ENCODE measurements around the gene C17orf100.
"Not testable (repeated sequence)": the region's sequence is repeated elsewhere in the genome, so short reads cannot be mapped to it uniquely, and the experiment has no call there.

The C17orf100 gene

GRCh38 chr17:6641247-6641863, 10.2 kb upstream of the C17orf100 start:
- DNase-seq (ENCODE audit: low read depth, low spot score) = no peak

- DNase-seq (ENCODE audit: low read depth, low spot score) = no peak
These were observed 9.0 kb upstream of the C17orf100 start for GRCh38 chr17:6642592-6642991.

GRCh38 chr17:6643451-6644125, 8.0 kb upstream of the C17orf100 start:
- DNase-seq (ENCODE audit: low read depth, low spot score) = no peak

GRCh38 chr17:6648181-6648580, 3.4 kb upstream of the C17orf100 start:
- no peak for DNase-seq (ENCODE audit: low read depth, low spot score)

- no peak for DNase-seq (ENCODE audit: low read depth, low spot score)
These were observed 424 bp downstream of the C17orf100 start for GRCh38 chr17:6651919-6652452.

- DNase-seq (ENCODE audit: low read depth, low spot score) = no peak
These were observed 3.5 kb downstream of the C17orf100 start for GRCh38 chr17:6654841-6655731.

GRCh38 chr17:6655732-6656361, 4.3 kb downstream of the C17orf100 start:
- DNase-seq (ENCODE audit: low read depth, low spot score) = not testable (repeated sequence)

GRCh38 chr17:6656797-6657632, 5.5 kb downstream of the C17orf100 start:
- not testable (repeated sequence) for DNase-seq (ENCODE audit: low read depth, low spot score)

- no peak for DNase-seq (ENCODE audit: low read depth, low spot score)
These were observed 6.2 kb downstream of the C17orf100 start for GRCh38 chr17:6657633-6658287.

GRCh38 chr17:6658411-6658810, 6.8 kb downstream of the C17orf100 start:
- not testable (repeated sequence) for DNase-seq (ENCODE audit: low read depth, low spot score)

GRCh38 chr17:6660101-6660500, 8.5 kb downstream of the C17orf100 start:
- DNase-seq (ENCODE audit: low read depth, low spot score) = no peak

- DNase-seq (ENCODE audit: low read depth, low spot score) = no peak
These were observed 9.4 kb downstream of the C17orf100 start for GRCh38 chr17:6660805-6661463.

GRCh38 chr17:6661464-6661848, 9.9 kb downstream of the C17orf100 start:
- DNase-seq (ENCODE audit: low read depth, low spot score) = no peak

- DNase-seq (ENCODE audit: low read depth, low spot score) = not testable (repeated sequence)
These were observed 11.6 kb downstream of the C17orf100 start for GRCh38 chr17:6663200-6663599.

- DNase-seq (ENCODE audit: low read depth, low spot score) = peak; percentile 47
These were observed 14.5 kb downstream of the C17orf100 start for GRCh38 chr17:6666077-6666521.

GRCh38 chr17:6666557-6666956, 15.0 kb downstream of the C17orf100 start:
- no peak for DNase-seq (ENCODE audit: low read depth, low spot score)

- no peak for DNase-seq (ENCODE audit: low read depth, low spot score)
These were observed 16.0 kb downstream of the C17orf100 start for GRCh38 chr17:6667516-6667915.

GRCh38 chr17:6668219-6668618, 16.7 kb downstream of the C17orf100 start:
- DNase-seq (ENCODE audit: low read depth, low spot score) = no peak

GRCh38 chr17:6668727-6669425, 17.3 kb downstream of the C17orf100 start:
- no peak for DNase-seq (ENCODE audit: low read depth, low spot score)

All from smooth muscle cell of the brain vasculature (primary cell).